T47D (cell line): ENCODE results near the gene IGF2BP3.
"Not testable (repeated sequence)": the region's sequence is repeated elsewhere in the genome, so short reads cannot be mapped to it uniquely, and the experiment has no call there.

Experiments used
- DNase-seq, 2 experiments: peaks; one replicate each; pipeline versions ENCODE4 v3.0.0 to v3.0.0-alpha.2; 2011 to 2012; ENCODE audit warnings: low read depth in 1 of 2, low spot score in 1 of 2
- JUND ChIP-seq: IDR thresholded peaks from 2 replicates; pipeline ENCODE4 v1.6.1; 2012; ENCODE audit warnings: low read depth
- in situ Hi-C: cut with HindIII; loops from 2 replicates; pipeline ENCODE4 v1.10.0; 2016; ENCODE audit warnings: low sequenced_read_pairs, low pct_unique_long_range_greater_than_20kb

IGF2BP3 gene

DNA sequence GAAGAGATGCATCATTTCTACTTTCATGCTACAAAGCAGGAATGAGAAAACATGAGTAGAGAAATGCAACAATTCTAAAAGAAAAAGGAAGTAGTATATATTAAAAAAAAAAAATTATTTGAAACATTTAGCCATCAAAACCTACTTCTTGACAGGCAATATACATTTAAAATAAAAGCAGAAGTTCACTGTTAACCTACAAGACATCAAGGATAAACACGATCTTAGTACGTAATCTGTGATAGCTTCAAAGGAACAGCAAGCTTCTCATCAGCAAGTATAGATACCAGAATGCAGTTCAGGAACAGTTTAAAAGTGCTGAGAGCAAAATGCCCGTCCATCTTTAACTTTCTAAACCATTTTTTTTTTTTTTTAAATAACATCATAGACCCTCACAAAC is 134.2 kb downstream of the IGF2BP3 start:
- no peak for DNase-seq
- in situ Hi-C loops, result no loop called here
- no peak for TF ChIP-seq JUND

DNA sequence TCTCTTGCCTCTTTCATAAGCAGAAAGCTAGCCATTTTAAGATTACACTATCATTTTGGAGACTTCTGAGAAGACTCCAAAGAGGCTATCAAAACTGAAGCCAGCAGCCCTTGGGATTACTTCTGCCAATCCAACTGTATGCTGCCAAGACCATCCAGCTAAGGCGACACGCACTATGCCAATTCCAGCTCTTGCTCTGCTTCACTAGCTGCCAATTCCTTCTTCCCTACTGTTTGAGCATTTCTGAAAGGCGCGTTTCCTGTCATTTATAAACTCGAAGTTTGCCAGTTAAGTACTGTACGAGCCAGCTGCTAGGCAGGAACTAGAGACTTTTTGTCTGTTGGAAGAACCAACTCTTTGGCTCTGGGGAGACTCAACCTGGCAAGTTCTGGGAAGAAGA is 134.7 kb downstream of the IGF2BP3 start:
- in situ Hi-C loops, result no loop called here
- DNase-seq, result no peak
- TF ChIP-seq JUND, result no peak

DNA sequence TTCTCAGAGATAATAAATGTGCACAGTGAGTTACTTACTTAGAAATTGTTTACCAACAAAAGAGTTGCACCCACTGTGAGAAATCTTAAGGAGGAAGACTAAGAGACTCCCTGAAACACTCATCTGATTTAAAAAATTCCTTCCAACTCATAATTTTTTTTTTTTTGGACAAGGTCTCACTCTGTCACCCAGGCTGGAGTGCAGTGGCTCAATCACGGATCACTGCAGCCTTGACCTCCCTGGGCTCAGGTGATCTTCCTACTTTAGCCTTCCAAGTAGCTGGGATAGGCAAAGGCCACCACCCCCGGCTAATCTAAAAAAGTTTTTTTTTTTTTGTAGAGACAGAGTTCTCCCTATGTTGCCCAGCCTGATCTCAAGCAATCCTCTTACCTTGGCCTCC is 135.2 kb downstream of the IGF2BP3 start:
- DNase-seq, result no peak
- no peak for TF ChIP-seq JUND
- in situ Hi-C loops, result no loop called here

DNA sequence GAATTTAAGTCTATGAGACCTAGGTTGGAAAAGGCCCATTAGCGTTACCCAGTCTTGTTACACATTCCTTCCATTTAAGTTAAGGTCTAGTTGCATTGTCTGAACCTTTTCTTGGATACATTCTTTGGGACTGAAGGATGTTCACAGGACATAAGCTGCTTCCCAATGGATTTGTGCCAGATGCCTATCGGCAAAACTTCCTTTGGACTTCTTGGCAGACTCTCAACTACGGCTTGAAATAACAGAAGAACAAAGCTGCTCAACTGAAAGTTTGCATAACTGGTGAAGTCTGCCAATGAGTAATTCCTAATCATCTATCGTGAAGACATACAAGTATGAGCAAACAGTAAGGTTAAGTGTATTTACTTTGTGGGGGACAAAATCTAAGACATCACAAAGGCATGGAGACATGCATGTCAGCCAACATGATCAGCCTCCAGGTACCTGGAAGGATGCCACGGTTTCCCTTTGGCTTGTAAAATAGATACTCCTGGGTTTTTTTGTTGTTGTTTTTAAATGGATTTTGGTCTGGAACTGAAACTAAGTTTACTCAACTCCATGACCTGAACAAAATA is 135.7 kb downstream of the IGF2BP3 start:
- in situ Hi-C loops, result no loop called here
- TF ChIP-seq JUND, result peak; percentile 90
- DNase-seq, result peak; percentile 36 to 93

DNA sequence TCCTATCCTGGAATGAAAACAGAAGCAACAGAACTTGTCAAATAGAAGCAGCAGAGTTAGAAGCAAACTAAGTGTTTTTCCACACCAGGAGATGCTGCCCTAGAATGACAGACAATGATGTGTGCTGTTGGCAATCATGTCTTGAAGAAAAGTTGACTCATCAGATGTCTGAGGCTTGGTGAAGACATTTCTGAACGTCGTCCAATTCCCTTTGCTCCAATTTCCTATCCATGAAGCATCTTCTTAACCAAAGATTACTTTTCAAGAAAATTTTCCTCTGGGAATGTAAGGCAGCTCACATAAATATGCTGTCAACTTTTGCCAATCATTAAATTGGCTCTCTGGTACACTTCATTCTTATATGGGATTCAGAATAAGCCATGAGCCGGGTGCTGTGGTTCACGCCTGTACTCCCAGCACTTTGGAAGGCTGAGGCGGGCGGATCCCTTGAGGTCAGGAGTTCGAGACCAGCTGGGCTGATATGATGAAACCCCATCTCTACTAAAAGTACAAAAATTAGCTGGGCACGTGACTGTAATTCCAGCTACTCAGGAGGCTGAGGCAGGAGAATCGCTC is 136.5 kb downstream of the IGF2BP3 start:
- DNase-seq, result peak in 1 of 2 experiments; percentile 16
- in situ Hi-C loops, result no loop called here
- TF ChIP-seq JUND, result no peak

DNA sequence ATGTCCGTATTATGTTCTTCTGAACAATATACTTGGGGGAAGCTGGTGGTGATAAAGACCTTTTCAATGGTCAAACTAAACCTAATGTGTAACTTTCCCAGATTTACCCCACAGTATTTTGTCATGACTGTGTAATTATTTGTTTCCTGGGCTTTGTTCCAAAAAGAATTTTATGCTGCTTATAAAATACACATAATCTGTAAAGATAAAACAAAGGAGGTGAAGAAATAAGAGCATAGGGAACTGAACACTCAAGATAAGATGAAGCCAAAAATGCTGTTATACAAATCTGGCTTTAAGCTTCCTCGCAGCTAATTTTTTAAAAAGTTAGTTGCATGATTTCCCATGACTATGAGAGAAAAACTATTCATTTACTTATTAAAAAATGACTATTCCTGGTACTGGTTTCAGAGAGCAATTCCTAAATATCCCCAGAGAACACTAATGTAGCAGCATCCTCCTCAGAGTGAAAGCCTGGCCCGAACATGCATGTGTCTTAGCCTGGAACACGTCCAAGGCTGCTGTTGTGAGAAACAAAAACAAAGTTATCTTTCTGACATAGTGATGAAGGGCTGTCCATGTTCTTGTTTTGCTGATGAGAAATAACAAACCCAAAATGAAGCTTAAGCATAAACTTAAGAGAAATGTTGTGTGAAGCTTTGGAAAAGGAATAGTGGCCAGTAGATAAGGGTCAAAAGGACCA is 137.2 kb downstream of the IGF2BP3 start:
- DNase-seq, result no peak
- TF ChIP-seq JUND, result no peak
- in situ Hi-C loops, result no loop called here

DNA sequence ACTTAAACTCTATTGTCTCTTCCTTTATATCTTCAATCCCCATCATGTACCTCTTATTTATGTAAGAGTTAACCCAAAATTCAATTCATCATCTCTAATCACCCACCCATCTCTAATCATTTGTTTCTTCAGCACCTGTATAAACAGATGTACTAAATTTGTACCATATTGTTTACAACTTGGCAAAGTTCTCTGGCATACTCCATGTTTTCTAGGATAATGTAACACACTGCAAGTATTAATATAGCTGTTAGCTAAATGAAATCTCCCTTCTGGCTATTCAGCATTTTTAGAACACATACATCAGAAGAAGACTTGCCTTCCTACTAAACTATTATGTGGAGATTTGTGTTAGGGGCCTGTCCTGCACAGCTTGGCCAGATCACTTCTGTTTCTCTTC is 138.1 kb downstream of the IGF2BP3 start:
- in situ Hi-C loops, result no loop called here
- no peak for TF ChIP-seq JUND
- DNase-seq, result peak in 1 of 2 experiments; percentile 45

DNA sequence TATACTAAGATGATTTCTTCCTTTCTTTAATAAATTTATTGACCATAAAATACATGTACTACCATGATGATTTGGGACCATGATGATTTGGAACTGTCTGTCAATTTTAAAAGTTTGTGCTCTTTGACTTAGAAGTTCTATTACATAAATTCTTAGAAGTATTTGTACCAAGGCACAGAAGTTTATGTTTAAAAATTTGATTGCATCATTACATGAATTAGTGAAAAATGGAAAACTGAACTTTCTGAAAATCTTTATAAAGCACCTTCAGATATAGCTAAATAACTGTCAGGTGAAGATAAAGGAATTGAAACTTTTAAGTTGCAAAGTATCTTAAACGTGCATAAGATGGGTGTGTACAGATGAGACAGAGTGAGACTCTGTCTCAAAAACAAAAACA is 139.2 kb downstream of the IGF2BP3 start:
- no peak for TF ChIP-seq JUND
- no peak for DNase-seq
- in situ Hi-C loops, result no loop called here

DNA sequence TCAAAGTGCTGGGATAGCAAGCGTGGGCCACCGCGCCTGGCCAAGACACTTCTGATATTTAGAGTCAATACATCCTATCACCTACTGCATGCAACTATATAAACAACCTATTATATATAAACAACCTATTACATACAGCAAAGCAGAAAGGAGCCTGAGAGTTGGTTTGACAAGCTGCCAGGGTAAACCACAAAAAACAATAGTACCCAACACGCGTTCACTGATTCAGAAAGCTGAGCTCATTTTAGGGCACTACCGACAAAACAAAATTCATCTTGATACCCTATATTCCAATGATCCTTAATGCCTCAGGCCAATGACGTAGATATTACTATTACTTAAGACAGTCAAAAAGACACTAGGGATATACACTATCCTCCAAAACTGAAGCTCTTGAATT is 154.9 kb downstream of the IGF2BP3 start:
- no peak for TF ChIP-seq JUND
- in situ Hi-C loops, result no loop called here
- no peak for DNase-seq

DNA sequence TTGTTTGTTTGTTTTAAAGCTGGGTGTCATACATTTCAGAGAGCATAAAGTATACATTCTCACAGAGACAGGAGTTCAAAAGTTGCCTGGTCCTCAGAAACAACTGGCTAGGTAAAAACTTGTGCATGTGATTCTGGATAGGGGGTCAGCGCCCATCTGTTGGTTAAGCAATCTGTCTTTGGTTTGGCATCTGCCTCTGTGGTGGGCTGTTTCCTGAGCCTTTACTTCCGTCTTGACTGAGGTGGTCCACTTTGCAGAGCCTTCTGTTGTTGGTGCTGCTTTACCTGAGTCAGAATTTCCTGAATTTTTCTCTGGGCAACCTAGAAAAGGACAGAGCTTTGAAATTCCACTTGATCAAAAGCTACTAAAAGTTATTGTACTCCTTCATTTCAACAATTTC is 158.2 kb downstream of the IGF2BP3 start:
- DNase-seq, in situ Hi-C loops: not testable (repeated sequence)

DNA sequence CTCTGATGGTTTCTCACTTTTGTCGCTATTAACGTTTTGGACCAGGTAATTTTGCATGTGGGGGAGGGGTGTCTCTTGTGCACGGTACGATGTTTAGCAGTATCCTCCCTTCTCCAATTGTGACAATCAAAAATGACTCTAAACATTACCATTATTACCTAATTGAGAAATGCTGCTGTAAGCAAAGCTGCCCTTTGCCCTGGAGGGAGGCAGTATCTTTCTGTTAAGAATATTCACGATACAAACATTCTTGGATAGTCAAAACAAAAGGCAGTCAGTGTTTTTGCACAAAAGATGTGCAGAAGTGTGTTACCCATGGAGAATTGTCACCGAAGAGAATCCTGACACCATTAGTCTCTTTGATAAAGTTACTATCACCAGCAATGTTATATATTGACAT is 161.5 kb downstream of the IGF2BP3 start:
- no peak for DNase-seq
- no peak for TF ChIP-seq JUND
- in situ Hi-C loops, result no loop called here

DNA sequence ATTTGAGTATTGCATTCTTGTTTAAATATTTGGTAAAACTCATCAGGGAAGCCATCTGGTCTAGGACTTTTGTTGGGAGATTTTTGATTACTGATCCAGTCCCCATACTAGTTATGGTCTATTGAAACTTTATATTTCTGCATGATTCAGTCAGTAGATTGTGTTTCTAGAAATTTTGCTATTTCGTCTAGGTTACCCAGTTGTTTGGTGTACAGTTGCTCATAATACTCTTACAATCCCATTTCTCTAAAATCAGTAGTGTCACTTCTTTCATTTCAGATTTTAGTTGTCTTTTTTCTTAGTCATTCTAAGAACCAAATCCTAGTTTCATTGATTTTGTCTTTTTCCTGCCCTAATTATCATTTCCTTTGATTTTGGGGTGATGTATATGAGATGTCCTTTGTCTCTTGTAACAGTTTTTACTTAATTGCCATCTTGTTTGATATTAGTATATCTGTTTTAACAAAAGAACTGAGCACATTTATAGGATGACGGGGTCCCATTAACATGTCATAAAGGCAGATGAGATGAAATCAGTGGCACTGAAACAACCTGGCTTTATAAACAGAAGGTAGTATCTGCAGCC is 163.3 kb downstream of the IGF2BP3 start:
- TF ChIP-seq JUND, result no peak
- in situ Hi-C loops, result no loop called here
- DNase-seq, result no peak

DNA sequence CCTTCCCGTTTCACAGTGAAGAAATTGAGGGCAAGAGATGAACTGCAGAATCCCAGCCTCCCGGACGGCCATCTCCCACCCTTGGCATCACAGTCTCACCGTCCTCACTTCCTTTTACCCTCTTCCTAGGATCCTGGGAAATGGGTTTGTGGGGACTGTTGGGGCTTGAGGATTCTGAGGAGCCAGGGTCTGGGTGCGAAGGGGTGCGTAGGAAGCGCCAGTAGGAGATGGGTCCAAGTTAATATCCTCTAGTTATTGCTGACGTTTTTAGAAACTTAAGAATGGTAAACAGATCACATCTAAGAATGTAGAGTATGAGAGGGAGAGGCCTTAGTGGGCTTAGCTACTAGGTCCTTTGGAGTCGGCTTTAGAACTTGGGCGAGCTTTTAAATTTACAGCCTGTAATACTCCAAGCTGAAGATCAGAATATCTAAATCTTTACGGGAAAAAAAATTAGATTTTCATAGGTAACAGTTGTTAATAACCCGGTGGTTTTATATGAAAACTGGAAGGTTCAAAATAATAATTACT is 170.5 kb downstream of the IGF2BP3 start:
- in situ Hi-C loops, result no loop called here
- TF ChIP-seq JUND, result no peak
- no peak for DNase-seq
